K562 (cell line): ENCODE results near the gene ASB4. TPM values are rescaled to one million over a fixed set of nuclear protein-coding genes. Genes with fewer than 3 reads are reported as not detected.

Experiments
- ATAC-seq: fragments of 200-7000 bp; cut with Tn5 transposase; 3 replicates; pipeline ENCODE4 v1.9.1; 2020; ENCODE audit warnings: moderate library complexity
- BruUV-seq: library from RNA; stranded (reverse); fragments of 400-500 nt; replicated peaks from 2 replicates; lab custom pipeline; 2021; lab: Mats Ljungman, UMichigan
- CTCF ChIA-PET: fragments of 300-600 bp; formaldehyde crosslinking; extraction: SDS; loops from one replicate; lab custom pipeline; 2021; ENCODE audit warnings: low intra/inter-chr PET ratio; lab: Yijun Ruan, JAX
- POLR2A ChIA-PET: fragments of 300-600, 350-650 bp; sonication (Branson Sonifier 250); formaldehyde crosslinking; extraction: SDS; loops from one replicate; lab custom pipeline; 2021; ENCODE audit warnings: antibody characterized with exemption, inconsistent platforms; lab: Yijun Ruan, JAX
- DNase-seq, 4 experiments: peaks; one replicate each; pipeline versions ENCODE4 v3.0.0 to v3.0.0-alpha.2; 2011 to 2018; ENCODE audit warnings: low spot score in 3 of 4, mixed read lengths in 3 of 4; ENCODE audit errors: extremely low read depth in 1 of 4
- FAIRE-seq: peaks from 2 replicates; lab custom pipeline; 2011; peaks lifted over from hg19 to GRCh38; lab: Jason Lieb, UNC
- H2AFZ ChIP-seq: 2 replicates; pipeline ENCODE4 v1.6.0; 2011; ENCODE audit warnings: low read depth, low read length, control low read depth, inconsistent platforms
- H3K27ac ChIP-seq: fragments of 200-600 bp; 3 replicates; pipeline ENCODE4 v1.8.0; 2011; ENCODE audit warnings: low read depth, mild to moderate bottlenecking, control low read depth, inconsistent platforms, low read length, moderate library complexity, mixed read lengths; ENCODE audit errors: extremely low read depth
- H3K27me3 ChIP-seq, 2 experiments: fragments of 300-600 bp in 1 of 2; 2 replicates in 1 of 2; 3 replicates in 1 of 2; pipeline versions ENCODE4 v1.6.0 to v1.8.0; 2011; ENCODE audit warnings: inconsistent platforms in 2 of 2, low read length in 2 of 2, mild to moderate bottlenecking in 1 of 2, mixed read lengths in 1 of 2, moderate library complexity in 1 of 2; ENCODE audit not compliant: control insufficient read depth in 2 of 2, insufficient read depth in 2 of 2
- H3K36me3 ChIP-seq: fragments of 300-600 bp; 3 replicates; pipeline ENCODE4 v1.8.0; 2011; ENCODE audit warnings: mild to moderate bottlenecking, low read length, inconsistent platforms; ENCODE audit not compliant: control insufficient read depth, insufficient read depth
- H3K4me1 ChIP-seq, 2 experiments: fragments of 200-600 bp in 1 of 2; replicated peaks in 1 of 2; 2 replicates in 1 of 2; 3 replicates in 1 of 2; pipeline versions ENCODE4 v1.5.1 to v1.8.0; 2011; ENCODE audit warnings: inconsistent platforms in 2 of 2, low read length in 2 of 2, mild to moderate bottlenecking in 1 of 2, mixed read lengths in 1 of 2, moderate library complexity in 1 of 2; ENCODE audit not compliant: control insufficient read depth in 2 of 2, insufficient read depth in 2 of 2
- H3K4me2 ChIP-seq: 2 replicates; pipeline ENCODE4 v1.6.1; 2011; ENCODE audit warnings: low read length, control low read depth, inconsistent platforms, mixed read lengths; ENCODE audit not compliant: insufficient read depth
- H3K4me3 ChIP-seq: fragments of 200-600 bp; sonication (generic), shearing (Covaris generic); 2 replicates; pipeline ENCODE4 v1.5.1; 2016; ENCODE audit warnings: control low read depth, inconsistent platforms
- H3K79me2 ChIP-seq: fragments of 200-600 bp; 3 replicates; pipeline ENCODE4 v1.8.0; 2011; ENCODE audit warnings: low read length, inconsistent platforms; ENCODE audit not compliant: control insufficient read depth, insufficient read depth
- H3K9ac ChIP-seq, 2 experiments: 2 replicates each; pipeline versions ENCODE4 v1.6.0 to v1.6.1; 2011; ENCODE audit warnings: low read depth in 2 of 2, low read length in 2 of 2, control low read depth in 1 of 2, inconsistent platforms in 1 of 2, mild to moderate bottlenecking in 1 of 2, mixed read lengths in 1 of 2; ENCODE audit not compliant: insufficient read depth in 1 of 2
- H3K9me1 ChIP-seq: one replicate; pipeline ENCODE4 v1.6.0; 2011; ENCODE audit warnings: inconsistent platforms, mild to moderate bottlenecking, low read length, moderate library complexity; ENCODE audit not compliant: control insufficient read depth, insufficient read depth
- H3K9me3 ChIP-seq: replicated peaks from 2 replicates; pipeline ENCODE4 v1.5.1; 2011; ENCODE audit warnings: low read depth, low read length, inconsistent platforms; ENCODE audit not compliant: control insufficient read depth, insufficient read depth
- H4K20me1 ChIP-seq: replicated peaks from 2 replicates; pipeline ENCODE4 v1.6.1; 2011; ENCODE audit warnings: low read length, inconsistent platforms, mixed read lengths; ENCODE audit not compliant: control insufficient read depth, insufficient read depth
- CHD4 ChIP-seq: fragments of 200-600 bp; sonication (generic); IDR thresholded peaks from 3 replicates; pipeline ENCODE4 v1.6.1; 2012; ENCODE audit warnings: low read depth, mild to moderate bottlenecking, mixed read lengths, low read length, inconsistent platforms; ENCODE audit not compliant: insufficient read depth, insufficient replicate concordance, poor library complexity, severe bottlenecking
- WGBS: fragments of 100-300 bp; shearing (Covaris generic); methylation state at CpG from one replicate; pipeline ENCODE4 v1.1.6; 2016; ENCODE audit warnings: low coverage, mixed read lengths; ENCODE audit not compliant: insufficient coverage; ENCODE audit errors: missing lambda C conversion rate; 5-methylcytosine and 5-hydroxymethylcytosine counted together
- in situ Hi-C: fragments of 300-500 bp; cut with MboI; formaldehyde crosslinking; loops from 4 replicates; pipeline ENCODE4 v1.15.0; 2018; ENCODE audit warnings: inconsistent platforms, mixed read lengths
- intact Hi-C: fragments of 100-400 bp; cut with micrococcal nuclease; formaldehyde crosslinking; loops from 2 replicates; pipeline ENCODE4 v1.14.2; 2022
- polyA plus RNA-seq, 8 experiments: library from polyadenylated mRNA; depleted of rRNA in 4 of 8; stranded (reverse) in 5 of 8; unstranded in 3 of 8; fragments of >200 nt; fragmentation: Nextera tagmentation in 2 of 8; fragmentation: Illumina TruSeq in 1 of 8; extraction: Ambion mirVana in 2 of 8; extraction: Trizol in 1 of 8; gene quantifications; 2 replicates each; pipeline versions ENCODE4 v1.2.1 to v1.2.3, GENCODE V29; 2011 to 2014; ENCODE audit warnings: inconsistent platforms in 1 of 8, missing spikeins in 1 of 8
- total RNA-seq, 7 experiments: library from RNA; depleted of rRNA in 6 of 7; stranded (reverse); fragments of >200 nt in 6 of 7; fragmentation: Illumina TruSeq in 2 of 7; extraction: Trizol in 2 of 7; gene quantifications; 2 replicates each; pipeline versions ENCODE4 v1.2.1 to v1.2.3, GENCODE V29; 2011 to 2021; ENCODE audit warnings: low replicate concordance in 1 of 7

The ASB4 gene
- total and polyA plus RNA-seq, 9 of the 15 experiments (the other 6 are each of a cell fraction or from before 2014, with no cell fraction given) = 0.03 to 0.07 TPM; not detected in 7

DNA sequence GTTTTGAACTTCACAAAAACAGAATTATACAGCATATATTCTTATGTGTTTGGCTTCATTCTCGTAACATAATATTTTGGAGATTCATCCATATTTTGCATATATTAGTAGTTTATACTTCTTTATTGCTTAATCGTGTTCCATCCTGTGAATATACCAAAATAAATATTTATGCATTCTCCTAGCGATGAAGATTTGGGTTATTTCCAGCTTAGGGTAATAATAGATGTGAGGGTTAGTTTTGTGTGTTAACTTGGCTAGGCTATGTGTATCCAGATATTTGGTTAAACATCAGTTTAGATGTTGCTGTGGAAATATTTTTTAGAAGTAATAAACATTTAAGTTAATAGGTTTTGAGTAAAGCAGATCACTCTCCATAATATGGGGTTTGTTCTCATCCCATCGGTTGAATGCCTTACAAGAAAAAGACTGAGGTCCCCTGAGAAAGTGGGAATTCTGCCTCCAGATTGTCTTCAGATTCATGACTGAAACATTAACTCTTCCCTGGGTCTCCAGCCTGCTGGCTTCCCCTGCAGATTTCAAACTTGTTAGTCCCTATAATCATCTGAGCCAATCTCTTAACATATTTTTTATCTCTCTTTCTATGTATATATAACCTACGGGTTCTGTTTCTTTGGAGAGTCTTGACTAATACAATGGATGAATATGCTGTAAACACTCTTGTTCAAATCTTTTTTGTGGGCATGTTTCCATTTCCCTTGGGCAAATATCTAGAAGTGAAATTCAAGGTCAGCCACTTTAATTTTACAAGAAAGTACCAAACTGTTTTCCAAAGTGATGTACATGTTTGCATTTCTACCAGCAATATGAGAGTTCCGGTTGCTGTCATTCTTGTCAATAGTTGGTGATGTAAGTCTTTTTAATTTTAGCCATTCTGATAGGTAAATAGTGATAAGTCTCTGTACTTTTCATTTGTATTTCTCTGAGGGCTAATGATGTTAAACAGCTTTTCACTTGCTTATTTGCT, 61.9 kb downstream of the ASB4 start:
- in situ Hi-C loops = no loop called here
- no peak for DNase-seq
- H3K4me1 ChIP-seq = peaks cover 6% of the 10 kb centered on the region in 2 experiments; a peak in 1 of 5 replicates
- no peaks in the 10 kb centered on the region for H3K9me3 ChIP-seq
- no peaks in the 10 kb centered on the region for H3K79me2 ChIP-seq
- TF ChIP-seq CHD4 = no peak
- TF ChIP-seq, all 486 proteins: peak for 0
- Histone ChIP-seq H3K36me3 (no peaks in the 10 kb centered on the region), H2AFZ (no peak overlapping the region), H3K9me1 (no peaks in the 10 kb centered on the region), H3K27me3 (no peaks in the 10 kb centered on the region; a peak in 3 of 5 replicates), H3K27ac (no peak overlapping the region), H3K4me3 (no peak overlapping the region), H3K4me2 (no peak overlapping the region), H4K20me1 (no peaks in the 10 kb centered on the region), H3K9ac (no peak overlapping the region)
- WGBS = under 1% methylated on average over 6 of the region's 6 CpGs
- CTCF ChIA-PET = no interaction called here
- intact Hi-C loops = no loop called here
- POLR2A ChIA-PET = no interaction called here
- FAIRE-seq (no peak), ATAC-seq (no peak)
- BruUV-seq = no TSS peak
